ENCODE results near the gene SPECC1.

DNA sequence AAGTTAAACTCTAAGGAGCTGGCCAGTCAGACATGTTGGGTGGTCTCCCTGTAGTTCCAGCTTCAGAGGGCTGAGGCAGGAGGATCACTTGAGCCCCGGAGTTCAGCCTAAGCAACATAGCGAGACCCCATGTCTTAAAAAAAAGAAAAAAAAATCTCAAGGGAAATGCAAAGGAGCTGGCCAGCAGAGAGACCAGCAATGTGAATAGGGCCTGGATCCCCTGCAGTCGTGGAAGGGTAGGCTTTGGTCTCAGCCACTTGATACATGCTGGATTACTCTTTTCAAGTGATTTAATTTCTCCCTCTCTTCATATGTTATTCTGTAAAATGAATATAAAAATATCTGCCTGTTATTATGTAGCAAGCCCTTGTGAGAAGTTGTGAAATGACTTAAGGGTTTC lies 207.7 kb downstream of the SPECC1 start:
- TF ChIP-seq, protein P1, sequence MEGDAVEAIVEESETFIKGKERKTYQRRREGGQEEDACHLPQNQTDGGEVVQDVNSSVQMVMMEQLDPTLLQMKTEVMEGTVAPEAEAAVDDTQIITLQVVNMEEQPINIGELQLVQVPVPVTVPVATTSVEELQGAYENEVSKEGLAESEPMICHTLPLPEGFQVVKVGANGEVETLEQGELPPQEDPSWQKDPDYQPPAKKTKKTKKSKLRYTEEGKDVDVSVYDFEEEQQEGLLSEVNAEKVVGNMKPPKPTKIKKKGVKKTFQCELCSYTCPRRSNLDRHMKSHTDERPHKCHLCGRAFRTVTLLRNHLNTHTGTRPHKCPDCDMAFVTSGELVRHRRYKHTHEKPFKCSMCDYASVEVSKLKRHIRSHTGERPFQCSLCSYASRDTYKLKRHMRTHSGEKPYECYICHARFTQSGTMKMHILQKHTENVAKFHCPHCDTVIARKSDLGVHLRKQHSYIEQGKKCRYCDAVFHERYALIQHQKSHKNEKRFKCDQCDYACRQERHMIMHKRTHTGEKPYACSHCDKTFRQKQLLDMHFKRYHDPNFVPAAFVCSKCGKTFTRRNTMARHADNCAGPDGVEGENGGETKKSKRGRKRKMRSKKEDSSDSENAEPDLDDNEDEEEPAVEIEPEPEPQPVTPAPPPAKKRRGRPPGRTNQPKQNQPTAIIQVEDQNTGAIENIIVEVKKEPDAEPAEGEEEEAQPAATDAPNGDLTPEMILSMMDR (IDR thresholded peaks at IDR 0.05), result no peak
- TF ChIP-seq FOXK1 (CRISPR knock-in tag; IDR thresholded peaks at IDR 0.05), result no peak
- no peak for TF ChIP-seq CREB1 (CRISPR knock-in tag; IDR thresholded peaks at IDR 0.05)
- TF ChIP-seq MXD4 (CRISPR knock-in tag; IDR thresholded peaks at IDR 0.05; ENCODE audit: borderline replicate concordance), result no peak
- no peak for TF ChIP-seq SP1 (CRISPR knock-in tag; conservative IDR thresholded peaks at IDR 0.05)
- TF ChIP-seq, protein P2, sequence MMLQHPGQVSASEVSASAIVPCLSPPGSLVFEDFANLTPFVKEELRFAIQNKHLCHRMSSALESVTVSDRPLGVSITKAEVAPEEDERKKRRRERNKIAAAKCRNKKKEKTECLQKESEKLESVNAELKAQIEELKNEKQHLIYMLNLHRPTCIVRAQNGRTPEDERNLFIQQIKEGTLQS (CRISPR knock-in tag; conservative IDR thresholded peaks at IDR 0.05), result no peak
- TF ChIP-seq NR1H2 (CRISPR knock-in tag; IDR thresholded peaks at IDR 0.05), result no peak
- no peak for TF ChIP-seq GABPB1 (CRISPR knock-in tag; IDR thresholded peaks at IDR 0.05)
- no peak for TF ChIP-seq JAZF1 (CRISPR knock-in tag; IDR thresholded peaks at IDR 0.05)
- TF ChIP-seq CBFB (CRISPR knock-in tag; IDR thresholded peaks at IDR 0.05; ENCODE audit: low read depth), result no peak
- TF ChIP-seq, protein P3, sequence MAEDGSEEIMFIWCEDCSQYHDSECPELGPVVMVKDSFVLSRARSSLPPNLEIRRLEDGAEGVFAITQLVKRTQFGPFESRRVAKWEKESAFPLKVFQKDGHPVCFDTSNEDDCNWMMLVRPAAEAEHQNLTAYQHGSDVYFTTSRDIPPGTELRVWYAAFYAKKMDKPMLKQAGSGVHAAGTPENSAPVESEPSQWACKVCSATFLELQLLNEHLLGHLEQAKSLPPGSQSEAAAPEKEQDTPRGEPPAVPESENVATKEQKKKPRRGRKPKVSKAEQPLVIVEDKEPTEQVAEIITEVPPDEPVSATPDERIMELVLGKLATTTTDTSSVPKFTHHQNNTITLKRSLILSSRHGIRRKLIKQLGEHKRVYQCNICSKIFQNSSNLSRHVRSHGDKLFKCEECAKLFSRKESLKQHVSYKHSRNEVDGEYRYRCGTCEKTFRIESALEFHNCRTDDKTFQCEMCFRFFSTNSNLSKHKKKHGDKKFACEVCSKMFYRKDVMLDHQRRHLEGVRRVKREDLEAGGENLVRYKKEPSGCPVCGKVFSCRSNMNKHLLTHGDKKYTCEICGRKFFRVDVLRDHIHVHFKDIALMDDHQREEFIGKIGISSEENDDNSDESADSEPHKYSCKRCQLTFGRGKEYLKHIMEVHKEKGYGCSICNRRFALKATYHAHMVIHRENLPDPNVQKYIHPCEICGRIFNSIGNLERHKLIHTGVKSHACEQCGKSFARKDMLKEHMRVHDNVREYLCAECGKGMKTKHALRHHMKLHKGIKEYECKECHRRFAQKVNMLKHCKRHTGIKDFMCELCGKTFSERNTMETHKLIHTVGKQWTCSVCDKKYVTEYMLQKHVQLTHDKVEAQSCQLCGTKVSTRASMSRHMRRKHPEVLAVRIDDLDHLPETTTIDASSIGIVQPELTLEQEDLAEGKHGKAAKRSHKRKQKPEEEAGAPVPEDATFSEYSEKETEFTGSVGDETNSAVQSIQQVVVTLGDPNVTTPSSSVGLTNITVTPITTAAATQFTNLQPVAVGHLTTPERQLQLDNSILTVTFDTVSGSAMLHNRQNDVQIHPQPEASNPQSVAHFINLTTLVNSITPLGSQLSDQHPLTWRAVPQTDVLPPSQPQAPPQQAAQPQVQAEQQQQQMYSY (CRISPR knock-in tag; IDR thresholded peaks at IDR 0.05), result no peak
